Breast epithelium (tissue), 3 donors: ENCODE data around the gene CBFA2T3.

ENCODE experiments used
- POLR2A ChIP-seq: fragments of 450-650 bp; IDR thresholded peaks from one replicate; pipeline ENCODE4 v1.6.1; 2016; ENCODE audit warnings: antibody characterized with exemption, mild to moderate bottlenecking, moderate library complexity
- TF ChIP-seq, protein P1 (sequence below), 3 donors: fragments of 450-650 bp; IDR thresholded peaks; one replicate each; pipeline ENCODE4 v1.5.1; 2016 to 2017; ENCODE audit warnings: antibody characterized with exemption in 3 of 3, mild to moderate bottlenecking in 3 of 3, moderate library complexity in 3 of 3

DNA sequence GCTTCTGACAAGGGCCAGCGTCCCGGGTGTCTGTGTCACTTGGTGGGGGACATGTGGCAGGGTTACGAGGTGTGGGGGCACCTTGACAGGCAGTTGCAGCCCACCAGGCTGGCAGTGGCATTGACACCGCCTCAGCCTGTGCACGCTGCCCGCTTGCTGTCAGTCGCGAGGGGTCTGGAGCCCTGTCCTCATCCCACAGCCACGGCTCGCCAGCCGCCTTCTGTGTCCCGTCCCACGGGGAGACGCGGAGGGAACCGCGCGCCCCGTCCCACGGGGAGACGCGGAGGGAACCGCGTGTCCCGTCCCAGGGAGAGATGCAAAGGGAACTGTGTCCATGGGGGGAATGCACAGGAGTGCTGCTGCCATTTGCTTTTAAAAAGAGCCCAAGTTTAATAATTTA lies 114.0 kb downstream of the CBFA2T3 start:
- TF ChIP-seq, protein P1, sequence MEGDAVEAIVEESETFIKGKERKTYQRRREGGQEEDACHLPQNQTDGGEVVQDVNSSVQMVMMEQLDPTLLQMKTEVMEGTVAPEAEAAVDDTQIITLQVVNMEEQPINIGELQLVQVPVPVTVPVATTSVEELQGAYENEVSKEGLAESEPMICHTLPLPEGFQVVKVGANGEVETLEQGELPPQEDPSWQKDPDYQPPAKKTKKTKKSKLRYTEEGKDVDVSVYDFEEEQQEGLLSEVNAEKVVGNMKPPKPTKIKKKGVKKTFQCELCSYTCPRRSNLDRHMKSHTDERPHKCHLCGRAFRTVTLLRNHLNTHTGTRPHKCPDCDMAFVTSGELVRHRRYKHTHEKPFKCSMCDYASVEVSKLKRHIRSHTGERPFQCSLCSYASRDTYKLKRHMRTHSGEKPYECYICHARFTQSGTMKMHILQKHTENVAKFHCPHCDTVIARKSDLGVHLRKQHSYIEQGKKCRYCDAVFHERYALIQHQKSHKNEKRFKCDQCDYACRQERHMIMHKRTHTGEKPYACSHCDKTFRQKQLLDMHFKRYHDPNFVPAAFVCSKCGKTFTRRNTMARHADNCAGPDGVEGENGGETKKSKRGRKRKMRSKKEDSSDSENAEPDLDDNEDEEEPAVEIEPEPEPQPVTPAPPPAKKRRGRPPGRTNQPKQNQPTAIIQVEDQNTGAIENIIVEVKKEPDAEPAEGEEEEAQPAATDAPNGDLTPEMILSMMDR (IDR thresholded peaks at IDR 0.05) = no peak
- no peak for TF ChIP-seq POLR2A
